Subcutaneous adipose tissue (tissue), 4 donors: ENCODE measurements around the gene AEBP2. TPM values are rescaled to one million over a fixed set of nuclear protein-coding genes. Genes with fewer than 3 reads are reported as not detected.

Experiments
- total RNA-seq, 4 donors: library from RNA; depleted of rRNA; stranded (reverse); fragments of >200 nt; gene quantifications; one replicate each; pipeline ENCODE4 v1.1.0, GENCODE V29; 2016
- TF ChIP-seq, protein P1 (sequence below): fragments of 450-650 bp; IDR thresholded peaks from one replicate; pipeline ENCODE4 v1.5.1; 2016; ENCODE audit warnings: low read depth, mild to moderate bottlenecking, control low read depth, antibody characterized with exemption, moderate library complexity

The AEBP2 gene
- total RNA-seq, 4 donors from 2014 or later: 35.5 to 46.0 (median 41.7) TPM

DNA sequence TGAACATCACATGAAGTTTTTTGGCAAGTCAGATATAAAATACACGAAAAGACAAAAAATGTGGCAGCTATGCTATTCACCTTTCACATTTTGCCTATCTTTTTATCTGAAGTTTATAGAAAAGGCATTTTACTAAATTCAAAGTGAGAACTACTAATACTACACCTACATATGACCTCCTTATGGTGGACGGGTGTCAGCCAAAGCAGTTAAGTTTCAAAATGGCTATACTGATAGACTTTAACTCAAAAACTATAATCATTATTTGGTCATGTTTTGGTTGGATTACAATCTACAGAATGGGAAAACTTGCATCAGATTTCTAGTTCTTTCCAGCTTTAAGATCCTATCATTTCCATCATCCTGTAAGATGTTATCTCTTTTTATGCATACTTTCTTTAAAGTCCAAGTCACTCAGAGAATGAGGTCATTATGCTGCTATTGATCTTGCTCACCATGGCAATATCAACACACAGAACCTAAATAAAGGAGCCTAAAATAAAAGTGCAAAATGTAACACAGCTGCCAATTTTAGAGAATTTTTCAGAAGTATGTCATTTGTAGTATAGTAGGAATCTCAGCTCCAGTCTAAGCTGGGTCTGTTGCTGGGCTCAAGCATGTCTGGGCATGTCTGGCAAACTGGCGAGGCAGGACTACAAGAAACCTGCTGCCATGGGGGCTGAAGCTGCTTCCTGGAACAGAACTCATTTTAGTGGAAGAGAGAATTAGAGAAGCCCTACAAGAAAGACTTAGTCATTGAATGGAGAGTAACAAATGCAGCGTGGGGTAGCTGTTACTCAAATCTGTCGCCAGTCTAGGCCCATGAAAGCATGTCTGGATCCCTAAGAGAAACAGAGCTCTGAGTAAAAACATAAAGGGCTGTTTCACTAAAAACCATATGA is 7.6 kb upstream of the AEBP2 start:
- TF ChIP-seq, protein P1, sequence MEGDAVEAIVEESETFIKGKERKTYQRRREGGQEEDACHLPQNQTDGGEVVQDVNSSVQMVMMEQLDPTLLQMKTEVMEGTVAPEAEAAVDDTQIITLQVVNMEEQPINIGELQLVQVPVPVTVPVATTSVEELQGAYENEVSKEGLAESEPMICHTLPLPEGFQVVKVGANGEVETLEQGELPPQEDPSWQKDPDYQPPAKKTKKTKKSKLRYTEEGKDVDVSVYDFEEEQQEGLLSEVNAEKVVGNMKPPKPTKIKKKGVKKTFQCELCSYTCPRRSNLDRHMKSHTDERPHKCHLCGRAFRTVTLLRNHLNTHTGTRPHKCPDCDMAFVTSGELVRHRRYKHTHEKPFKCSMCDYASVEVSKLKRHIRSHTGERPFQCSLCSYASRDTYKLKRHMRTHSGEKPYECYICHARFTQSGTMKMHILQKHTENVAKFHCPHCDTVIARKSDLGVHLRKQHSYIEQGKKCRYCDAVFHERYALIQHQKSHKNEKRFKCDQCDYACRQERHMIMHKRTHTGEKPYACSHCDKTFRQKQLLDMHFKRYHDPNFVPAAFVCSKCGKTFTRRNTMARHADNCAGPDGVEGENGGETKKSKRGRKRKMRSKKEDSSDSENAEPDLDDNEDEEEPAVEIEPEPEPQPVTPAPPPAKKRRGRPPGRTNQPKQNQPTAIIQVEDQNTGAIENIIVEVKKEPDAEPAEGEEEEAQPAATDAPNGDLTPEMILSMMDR: no peak

GRCh38 chr12:19432309-19433170 is 6.8 kb upstream of the AEBP2 start:
- TF ChIP-seq, protein P1: no peak

DNA sequence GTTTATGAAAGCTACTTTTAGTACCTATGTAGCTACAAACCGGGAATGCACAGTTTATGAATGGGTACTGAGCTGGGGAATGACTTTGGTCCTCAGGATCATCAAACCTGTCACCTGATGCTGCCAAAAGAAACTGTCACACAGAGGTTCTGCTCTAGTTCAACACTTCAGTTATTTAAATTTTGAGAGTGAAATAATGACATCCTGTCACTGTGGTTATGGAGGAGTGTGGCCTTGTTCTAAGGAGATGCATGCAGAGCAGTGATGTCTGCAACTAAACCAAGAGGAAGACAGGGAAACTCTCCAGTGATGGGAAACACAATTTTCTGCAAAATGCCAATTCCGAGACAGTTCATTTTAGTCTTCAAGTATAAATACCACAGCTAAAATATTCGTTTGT is 4.8 kb upstream of the AEBP2 start:
- TF ChIP-seq, protein P1: no peak

DNA sequence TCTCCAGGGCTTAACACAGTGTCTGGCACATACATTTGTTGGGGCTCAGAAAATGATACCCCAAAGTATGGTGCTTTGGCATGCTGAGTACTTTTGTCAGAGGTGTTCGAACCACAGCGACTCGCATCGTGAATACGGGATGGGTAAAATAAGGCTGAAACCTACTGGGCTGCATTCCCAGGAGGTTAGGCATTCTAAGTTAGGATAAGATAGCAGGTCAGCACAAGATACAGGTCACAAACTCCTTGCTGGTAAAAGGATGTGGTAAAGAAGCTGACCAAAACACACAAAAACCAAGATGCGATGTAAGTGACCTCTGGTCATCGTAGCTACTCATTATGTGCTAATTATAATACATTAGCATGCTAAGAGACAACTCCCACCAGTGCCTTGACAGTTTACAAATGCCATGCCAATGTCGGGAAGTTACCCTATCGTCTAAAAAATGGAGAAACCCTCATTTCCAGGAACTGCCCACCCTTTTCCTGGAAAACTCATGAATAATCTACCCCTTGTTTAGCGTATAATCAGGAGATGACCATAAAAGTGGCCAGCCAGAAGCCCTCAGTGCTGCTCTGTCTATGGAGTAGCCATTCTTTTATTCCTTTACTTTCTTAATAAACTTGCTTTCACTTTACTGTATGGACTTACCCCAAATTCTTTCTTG is 3.3 kb upstream of the AEBP2 start:
- TF ChIP-seq, protein P1: no peak

- TF ChIP-seq, protein P1: no peak
These were observed 2.4 kb upstream of the AEBP2 start for GRCh38 chr12:19436931-19437330.

GRCh38 chr12:19437996-19438395 is 1.3 kb upstream of the AEBP2 start:
- TF ChIP-seq, protein P1: no peak
